Endothelial cell of coronary artery (primary cell): Measurements from ENCODE around the gene GLTPD2. TPM values are rescaled to one million over a fixed set of nuclear protein-coding genes. Genes with fewer than 3 reads are reported as not detected.

Experiments
- total RNA-seq: library from RNA; depleted of rRNA; stranded (reverse); fragments of >200 nt; gene quantifications from 2 replicates; pipeline ENCODE4 v1.2.3, GENCODE V29; 2014

The GLTPD2 gene
- total RNA-seq: not detected in 2 replicates

GRCh38 chr17:4788807-4789700, at the start of gene GLTPD2:
Gene GLTPD2 (plus strand): TSS chr17:4788964. CDS start chr17:4789012, 48 bp downstream.

DNA sequence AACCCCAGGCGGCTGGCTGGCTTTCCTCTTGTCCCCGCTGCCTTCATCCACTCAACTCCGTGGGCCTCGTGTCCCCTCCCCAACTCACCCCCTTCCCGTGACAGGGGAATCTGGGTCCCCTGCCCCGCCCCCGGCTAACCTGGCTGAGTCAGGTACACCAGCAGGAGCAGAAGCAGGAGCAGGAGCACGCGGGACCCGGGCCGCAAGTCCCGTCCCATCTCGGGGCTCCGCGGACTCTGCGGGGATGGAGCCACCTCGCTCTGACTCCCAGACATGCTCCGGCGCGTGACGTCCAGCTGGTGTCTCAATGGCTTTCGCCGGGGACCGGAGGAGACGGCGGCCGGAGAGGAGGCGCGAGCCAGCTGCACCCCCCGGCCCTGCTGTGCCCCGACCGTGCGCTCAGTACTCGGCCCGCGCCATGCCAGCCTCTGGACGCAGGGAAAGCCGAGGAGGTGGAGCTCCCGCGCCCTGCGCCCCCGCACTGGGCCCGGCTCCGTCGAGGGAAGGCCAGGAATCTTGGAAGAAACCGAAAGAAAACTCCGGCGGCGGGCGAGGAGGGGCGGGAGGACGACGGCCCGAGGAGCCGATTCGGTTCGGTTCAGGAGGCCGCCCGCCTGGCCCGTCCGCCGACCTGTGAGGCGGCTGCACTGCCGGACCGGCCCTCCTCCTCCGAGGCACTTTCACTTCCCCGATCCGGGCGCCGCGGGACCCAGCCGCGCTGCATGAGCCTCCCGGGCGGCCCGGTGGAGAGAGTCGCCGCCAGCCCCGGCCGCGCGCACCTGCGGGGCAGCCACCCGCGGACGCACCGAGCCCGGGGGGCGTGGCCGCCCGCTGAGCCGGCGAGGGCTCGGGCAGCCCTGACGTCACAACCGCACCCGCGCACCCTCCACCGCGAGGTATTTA, 49.4 kb upstream of the GLTPD2 start, which contains the start of the genes CXCL16 and ZMYND15:
Gene CXCL16 (minus strand): TSS at position 807 of the 903 bp plus-strand sequence. CDS start 589 bp downstream, at position 218.
Gene ZMYND15 (plus strand): TSS at position 712 of the 903 bp plus-strand sequence. CDS start 716 bp downstream, outside the sequence.

DNA sequence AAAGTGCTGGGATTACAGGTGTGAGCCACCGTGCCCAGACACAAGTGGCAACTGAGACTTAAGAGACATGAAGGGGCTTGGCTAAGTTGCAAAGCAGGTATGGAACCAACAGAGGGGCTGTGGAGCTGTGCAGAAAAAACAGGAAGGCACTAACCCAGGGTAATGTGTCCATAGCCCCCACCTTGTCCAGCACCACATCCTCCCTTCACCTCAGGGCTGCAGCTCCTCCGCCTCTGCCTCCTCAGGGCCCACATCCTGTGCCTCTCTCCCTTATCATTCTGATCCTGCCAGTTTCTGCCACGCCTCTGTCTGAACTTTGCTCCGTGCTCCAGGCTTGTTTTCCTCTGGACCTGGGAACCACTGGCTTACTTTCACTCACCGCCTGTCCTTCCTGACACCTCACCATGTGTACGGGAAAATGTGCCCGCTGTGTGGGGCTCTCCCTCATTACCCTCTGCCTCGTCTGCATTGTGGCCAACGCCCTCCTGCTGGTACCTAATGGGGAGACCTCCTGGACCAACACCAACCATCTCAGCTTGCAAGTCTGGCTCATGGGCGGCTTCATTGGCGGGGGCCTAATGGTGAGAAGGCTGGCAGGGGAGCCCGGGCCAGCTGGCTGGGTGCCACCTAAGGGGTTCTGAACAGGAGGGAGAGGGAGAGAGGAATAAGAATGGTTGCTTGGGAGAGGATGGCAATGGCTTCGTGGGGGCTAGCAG, 17.1 kb upstream of the GLTPD2 start, which contains the start of gene TM4SF5:
Gene TM4SF5 (plus strand): TSS at position 368 of the 716 bp plus-strand sequence. CDS start 37 bp downstream, at position 405.

GRCh38 chr17:4786106-4786511, 2.7 kb upstream of the GLTPD2 start, which contains the start of gene VMO1:
Gene VMO1 (minus strand): TSS chr17:4786364. CDS start chr17:4786352, 12 bp downstream.

DNA sequence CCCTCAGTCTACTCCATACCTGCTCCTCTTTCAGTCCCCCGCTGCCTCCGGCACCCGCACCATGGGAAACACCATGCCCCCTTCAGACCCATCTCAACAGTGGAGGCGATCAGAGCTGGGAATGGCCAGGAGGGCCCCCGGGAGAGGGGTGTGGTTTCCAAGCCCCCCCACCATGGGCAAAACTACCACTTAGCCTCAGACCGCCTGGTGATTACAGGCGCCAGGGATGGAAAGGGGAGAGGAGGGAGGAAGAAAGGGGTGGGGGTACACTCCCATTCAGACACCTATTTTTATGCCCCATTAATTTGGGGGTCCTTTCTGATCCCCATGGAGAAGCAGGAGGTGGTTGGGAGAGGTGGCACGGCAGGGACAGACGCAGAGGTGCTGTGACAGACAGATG, 13.5 kb downstream of the GLTPD2 start, which contains the start of gene C17orf114:
Gene C17orf114 (minus strand): TSS at position 101 of the 400 bp plus-strand sequence.

GRCh38 chr17:4806777-4807604, 18.2 kb downstream of the GLTPD2 start, which contains the start of gene PLD2:
Gene PLD2 (plus strand): TSS chr17:4807152. CDS start chr17:4807773, 621 bp downstream.

GRCh38 chr17:4833178-4833940, 44.6 kb downstream of the GLTPD2 start, which contains the start of gene MINK1:
Gene MINK1 (plus strand): TSS chr17:4833340. CDS start chr17:4833584, 244 bp downstream.

Other genes starting within 250 kb of the GLTPD2 start
- gene MYBBP1A, start 233.6 kb upstream of the GLTPD2 start, total RNA-seq: 53.6 and 61.1 TPM in 2 replicates
- gene GGT6, start 228.4 kb upstream of the GLTPD2 start, total RNA-seq: not detected in 2 replicates
- gene SMTNL2, start 204.4 kb upstream of the GLTPD2 start, total RNA-seq: under 0.01 TPM in 1 of 2 replicates, not detected in the other
- gene ALOX15, start 147.3 kb upstream of the GLTPD2 start, total RNA-seq: not detected in 2 replicates
- 14.3 and 17.8 TPM in 2 replicates for gene PELP1, start 84.8 kb upstream of the GLTPD2 start, total RNA-seq
- 5.3 and 7.0 TPM in 2 replicates for gene ARRB2, start 78.3 kb upstream of the GLTPD2 start, total RNA-seq
- gene MED11, start 57.5 kb upstream of the GLTPD2 start, total RNA-seq: 9.3 and 10.7 TPM in 2 replicates
- under 0.01 TPM in 1 of 2 replicates, not detected in the other for gene ZMYND15, start 49.1 kb upstream of the GLTPD2 start, total RNA-seq
- gene CXCL16, start 49.0 kb upstream of the GLTPD2 start, total RNA-seq: 1.3 and 1.4 TPM in 2 replicates
- not detected in 2 replicates for gene TM4SF5, start 17.1 kb upstream of the GLTPD2 start, total RNA-seq
- 0.19 and 0.45 TPM in 2 replicates for gene VMO1, start 2.6 kb upstream of the GLTPD2 start, total RNA-seq
- gene PSMB6, start 7.2 kb downstream of the GLTPD2 start, total RNA-seq: 196 and 275 TPM in 2 replicates
- gene PLD2, start 18.2 kb downstream of the GLTPD2 start, total RNA-seq: 28.0 and 28.3 TPM in 2 replicates
- 30.8 and 48.3 TPM in 2 replicates for gene MINK1, start 44.4 kb downstream of the GLTPD2 start, total RNA-seq
- gene C17orf107, start 110.6 kb downstream of the GLTPD2 start, total RNA-seq: 0.63 and 1.6 TPM in 2 replicates
- 0.28 and 1.5 TPM in 2 replicates for gene CHRNE, start 114.1 kb downstream of the GLTPD2 start, total RNA-seq
- gene GP1BA, start 143.3 kb downstream of the GLTPD2 start, total RNA-seq: not detected in 2 replicates
- gene SLC25A11, start 151.1 kb downstream of the GLTPD2 start, total RNA-seq: 53.0 and 53.2 TPM in 2 replicates
- gene RNF167, start 151.3 kb downstream of the GLTPD2 start, total RNA-seq: 15.5 and 18.8 TPM in 2 replicates
- gene PFN1, start 159.6 kb downstream of the GLTPD2 start, total RNA-seq: 806 and 926 TPM in 2 replicates
- 0.99 and 1.8 TPM in 2 replicates for gene ENO3, start 162.2 kb downstream of the GLTPD2 start, total RNA-seq
- 56.9 and 63.6 TPM in 2 replicates for gene SPAG7, start 178.9 kb downstream of the GLTPD2 start, total RNA-seq
- gene CAMTA2, start 198.7 kb downstream of the GLTPD2 start, total RNA-seq: 4.3 and 13.7 TPM in 2 replicates
- gene INCA1, start 208.6 kb downstream of the GLTPD2 start, total RNA-seq: 0.18 and 0.56 TPM in 2 replicates
- gene KIF1C, start 209.0 kb downstream of the GLTPD2 start, total RNA-seq: 132 and 141 TPM in 2 replicates
- under 0.01 and 0.09 TPM in 2 replicates for gene SLC52A1, start 246.5 kb downstream of the GLTPD2 start, total RNA-seq